NCI-H460 (cell line): ENCODE measurements around the gene CCDC148. TPM values are rescaled to one million over a fixed set of nuclear protein-coding genes. Genes with fewer than 3 reads are reported as not detected.
"Not testable (repeated sequence)": the region's sequence is repeated elsewhere in the genome, so short reads cannot be mapped to it uniquely, and the experiment has no call there.

Source experiments
- DNase-seq: peaks from one replicate; pipeline ENCODE4 v3.0.0-alpha.2; 2016; ENCODE audit warnings: low read depth; ENCODE audit errors: extremely low read depth
- total RNA-seq: library from RNA; depleted of rRNA; stranded (reverse); fragments of >200 nt; shearing (Covaris generic); gene quantifications from 2 replicates; pipeline ENCODE4 v1.2.3, GENCODE V29; 2014

Gene CCDC148
- total RNA-seq, 1 experiment from 2014 or later = 0.32 TPM

GRCh38 chr2:158310407-158310806 is 146.1 kb downstream of the CCDC148 start:
- DNase-seq = not testable (repeated sequence)

GRCh38 chr2:158305501-158305900 is 151.1 kb downstream of the CCDC148 start:
- DNase-seq = no peak

- DNase-seq = no peak
Observed at GRCh38 chr2:158300394-158300793, 156.2 kb downstream of the CCDC148 start.

DNA sequence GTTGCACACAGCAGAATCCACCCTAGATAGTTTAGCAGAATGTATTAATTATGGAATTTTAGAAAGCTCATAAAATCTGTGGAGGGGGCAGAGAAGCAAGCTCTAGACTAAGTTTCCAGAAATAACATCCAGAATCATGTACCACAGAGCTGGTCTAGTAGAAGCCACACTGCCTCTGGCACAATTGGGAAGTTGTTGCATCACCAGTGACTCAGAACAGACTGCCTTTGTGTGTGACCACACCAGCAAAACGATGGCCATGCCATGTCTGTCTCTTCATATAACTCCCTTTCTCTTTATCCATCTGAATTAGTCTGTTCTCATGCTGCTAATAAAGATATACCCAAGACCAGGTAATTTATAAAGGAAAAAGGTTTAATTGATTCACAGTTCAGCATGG is 158.9 kb downstream of the CCDC148 start:
- no peak for DNase-seq

- DNase-seq = no peak
Observed at GRCh38 chr2:158297120-158297519, 159.4 kb downstream of the CCDC148 start.

GRCh38 chr2:158293722-158294121 is 162.8 kb downstream of the CCDC148 start:
- DNase-seq = no peak

- no peak for DNase-seq
Observed at GRCh38 chr2:158291544-158292180, 164.9 kb downstream of the CCDC148 start.

GRCh38 chr2:158290225-158290624 is 166.3 kb downstream of the CCDC148 start:
- DNase-seq = no peak

DNA sequence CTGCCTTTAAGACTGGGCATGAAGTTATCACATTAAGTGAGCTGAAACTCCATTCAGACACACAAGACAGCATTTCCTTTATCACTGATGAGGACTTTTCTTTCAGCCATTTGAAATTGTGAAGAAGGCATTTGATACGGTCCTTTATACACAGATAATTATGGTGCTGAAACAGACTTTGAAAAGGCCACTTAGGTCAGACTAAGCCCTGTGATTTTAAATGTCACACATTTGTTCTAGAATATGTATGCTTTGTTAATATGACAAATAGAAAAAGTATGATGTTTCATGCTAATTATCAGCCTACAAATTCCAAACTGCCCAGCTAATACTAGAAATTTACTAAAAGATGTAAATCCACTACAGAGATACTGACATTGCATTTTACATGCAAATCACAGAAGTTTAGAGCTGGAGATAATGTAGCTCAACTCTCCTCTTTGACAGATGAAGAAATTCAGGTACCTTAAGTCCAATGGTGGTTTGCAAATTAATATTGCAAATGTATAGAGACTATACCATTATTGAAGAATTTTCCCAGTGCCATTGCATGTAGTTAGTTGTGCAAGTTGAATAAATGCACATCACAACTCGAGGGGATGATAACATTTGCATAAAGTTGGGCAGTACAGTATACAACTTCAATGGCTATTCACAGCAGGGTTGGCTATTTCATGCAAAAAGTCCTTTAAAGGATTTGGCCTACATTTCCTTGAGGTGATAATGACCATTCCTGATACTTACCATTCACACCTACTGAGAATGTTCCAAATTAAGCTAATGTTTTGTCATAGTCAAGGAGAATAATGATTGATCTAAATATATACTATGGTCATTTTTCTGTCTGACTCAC is 179.7 kb downstream of the CCDC148 start:
- no peak for DNase-seq

- DNase-seq = no peak
Observed at GRCh38 chr2:158273791-158274190, 182.8 kb downstream of the CCDC148 start.

GRCh38 chr2:158270536-158270935 is 186.0 kb downstream of the CCDC148 start:
- DNase-seq = no peak

GRCh38 chr2:158269143-158269542 is 187.4 kb downstream of the CCDC148 start:
- no peak for DNase-seq

- no peak for DNase-seq
Observed at GRCh38 chr2:158266111-158266510, 190.4 kb downstream of the CCDC148 start.

- DNase-seq = no peak
Observed at GRCh38 chr2:158255257-158255656, 201.3 kb downstream of the CCDC148 start.

DNA sequence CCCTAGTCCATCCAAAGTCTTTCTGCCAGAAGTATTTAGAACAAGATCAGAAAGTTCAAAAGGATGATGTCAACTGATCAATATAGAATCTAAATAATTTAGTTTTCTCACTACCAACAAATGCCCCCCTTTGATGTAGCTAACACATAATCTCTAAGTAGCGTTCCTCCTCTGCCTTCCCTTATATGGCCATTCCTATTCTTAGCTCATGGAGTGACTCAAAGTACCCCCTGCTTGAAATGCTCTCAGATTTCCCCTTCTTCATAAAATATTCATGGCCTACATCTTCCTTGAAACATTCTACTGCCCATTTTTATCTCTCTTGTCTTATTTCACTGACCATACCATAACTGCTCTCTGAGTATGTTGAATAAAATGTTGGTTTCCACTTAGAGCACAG is 203.4 kb downstream of the CCDC148 start:
- no peak for DNase-seq

DNA sequence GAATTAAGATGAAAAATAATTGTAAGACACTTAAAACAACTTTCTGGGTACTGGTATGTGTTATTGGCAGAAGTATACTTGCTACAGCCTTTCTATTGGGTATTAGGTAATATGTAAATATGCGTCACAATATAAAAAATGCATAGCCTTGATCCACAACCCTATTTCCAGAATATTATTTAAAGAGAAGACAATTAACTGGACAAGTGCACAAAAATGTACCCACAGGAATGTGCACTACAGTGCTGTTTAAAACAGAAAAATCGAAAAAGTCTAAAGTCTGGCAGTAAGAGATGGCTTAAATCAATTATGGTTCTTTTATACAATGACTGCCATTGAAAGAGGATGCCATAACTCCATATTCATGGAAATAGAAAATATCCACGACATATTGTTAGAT is 205.2 kb downstream of the CCDC148 start:
- DNase-seq = no peak

GRCh38 chr2:158243392-158243791 is 213.2 kb downstream of the CCDC148 start:
- no peak for DNase-seq

GRCh38 chr2:158242280-158242679 is 214.3 kb downstream of the CCDC148 start:
- DNase-seq = no peak

DNA sequence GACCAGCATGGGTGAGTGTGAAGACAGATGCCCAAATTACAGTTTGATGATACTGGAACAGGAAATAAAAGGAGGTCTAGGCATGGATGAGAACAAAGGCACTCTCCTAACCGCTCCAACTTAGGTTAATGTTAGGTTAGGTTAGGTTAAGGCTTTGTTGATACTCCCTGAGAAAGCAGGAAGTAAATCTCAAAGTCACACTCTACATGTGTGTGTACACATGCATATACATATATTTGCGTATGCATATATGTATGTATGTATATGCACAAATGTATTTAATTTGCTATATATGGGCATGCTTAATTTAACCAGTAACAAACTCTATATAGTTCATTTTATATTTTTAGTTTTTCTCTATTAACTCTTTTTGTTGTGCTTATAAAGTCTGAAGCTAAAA is 215.6 kb downstream of the CCDC148 start:
- DNase-seq = no peak

GRCh38 chr2:158239271-158239670 is 217.3 kb downstream of the CCDC148 start:
- no peak for DNase-seq

DNA sequence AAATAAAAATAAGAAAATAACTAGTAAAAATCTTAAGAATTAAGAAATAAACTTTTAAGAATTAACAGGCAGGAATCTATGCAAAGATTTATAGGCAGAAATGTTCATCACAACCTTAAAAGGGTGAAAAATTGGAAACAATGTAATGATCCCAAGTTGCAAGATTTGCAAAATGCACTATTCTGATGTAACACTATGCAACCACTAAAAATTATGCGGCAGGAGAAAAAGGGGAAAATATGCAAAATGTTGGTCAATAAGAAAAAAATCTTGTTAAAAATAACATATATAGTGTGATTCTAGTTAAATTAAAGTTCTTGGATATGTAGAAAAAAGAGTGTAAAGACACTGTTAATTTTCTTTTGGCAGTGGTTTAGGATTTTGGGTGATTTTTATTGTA is 222.1 kb downstream of the CCDC148 start:
- no peak for DNase-seq

DNA sequence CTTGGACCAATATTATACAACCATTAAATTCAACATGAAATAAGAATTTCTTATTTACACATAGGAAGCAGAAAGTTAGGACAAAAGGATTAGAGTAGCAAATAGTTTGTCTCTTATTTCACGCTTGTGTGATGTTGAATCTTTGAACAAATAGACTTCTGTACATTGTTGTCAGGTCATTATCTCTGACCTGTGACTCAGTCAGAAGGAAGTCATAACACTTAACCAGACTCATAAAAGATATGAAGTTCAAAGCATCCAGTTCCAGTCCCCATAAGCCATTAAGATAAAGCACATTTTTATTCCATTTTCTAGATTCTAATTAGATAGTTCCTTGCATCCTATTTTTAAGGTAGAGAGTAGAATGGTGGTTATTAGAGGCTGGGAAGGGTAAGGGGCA is 224.1 kb downstream of the CCDC148 start:
- DNase-seq = no peak
